ENCODE results near the gene ELL2. TPM values are rescaled to one million over a fixed set of nuclear protein-coding genes. Genes with fewer than 3 reads are reported as not detected.

ELL2 gene
- total and polyA plus RNA-seq, 2 of the 13 experiments (the other 11 are each of a cell fraction or from before 2014, with no cell fraction given) = 78.9 to 97.1 TPM

DNA sequence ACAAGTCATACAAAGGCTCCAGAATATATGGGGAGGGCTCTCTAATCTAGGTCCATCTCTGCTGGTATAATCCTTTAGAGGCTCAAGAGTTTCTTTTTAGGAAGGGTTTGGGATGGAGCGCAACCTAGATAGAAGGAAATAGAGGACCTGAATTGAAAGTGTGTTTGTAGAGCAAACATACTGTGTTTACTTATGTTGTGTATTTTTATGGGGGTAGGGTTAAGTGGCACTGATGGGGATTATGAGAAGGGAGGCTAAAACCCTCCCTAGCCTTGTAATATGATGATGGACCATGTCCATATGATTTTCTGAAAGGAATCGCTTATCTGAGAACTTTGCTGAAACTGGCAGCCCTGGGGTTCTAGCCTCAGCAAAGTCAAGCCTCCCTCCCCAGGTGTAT lies 4.4 kb upstream of the ELL2 start (continued):
- TF ChIP-seq RBFOX2 (IDR thresholded peaks at IDR 0.05; ENCODE audit: low read depth, low read length) = no peak
- TF ChIP-seq RAD51 (IDR thresholded peaks at IDR 0.05; ENCODE audit: borderline replicate concordance) = no peak
- no peak for TF ChIP-seq TRIM24 (CRISPR knock-in tag; IDR thresholded peaks at IDR 0.05)
- no peak for TF ChIP-seq ZFP62 (CRISPR knock-in tag; IDR thresholded peaks at IDR 0.05)
- TF ChIP-seq CEBPB (IDR thresholded peaks at IDR 0.05; ENCODE audit: borderline replicate concordance, low read depth, low read length) = no peak
- TF ChIP-seq, protein P1, sequence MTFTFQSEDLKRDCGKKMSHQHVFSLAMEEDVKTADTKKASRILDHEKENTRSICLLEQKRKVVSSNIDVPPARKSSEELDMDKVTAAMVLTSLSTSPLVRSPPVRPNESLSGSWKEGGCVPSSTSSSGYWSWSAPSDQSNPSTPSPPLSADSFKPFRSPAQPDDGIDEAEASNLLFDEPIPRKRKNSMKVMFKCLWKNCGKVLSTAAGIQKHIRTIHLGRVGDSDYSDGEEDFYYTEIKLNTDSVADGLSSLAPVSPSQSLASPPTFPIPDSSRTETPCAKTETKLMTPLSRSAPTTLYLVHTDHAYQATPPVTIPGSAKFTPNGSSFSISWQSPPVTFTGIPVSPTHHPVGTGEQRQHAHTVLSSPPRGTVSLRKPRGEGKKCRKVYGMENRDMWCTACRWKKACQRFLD (CRISPR knock-in tag; IDR thresholded peaks at IDR 0.05; ENCODE audit: borderline replicate concordance) = no peak
- no peak for TF ChIP-seq SOX6 (IDR thresholded peaks at IDR 0.05)
- peak; percentile 91 for TF ChIP-seq SOX6 (CRISPR knock-in tag; IDR thresholded peaks at IDR 0.05)
- TF ChIP-seq, protein P2, sequence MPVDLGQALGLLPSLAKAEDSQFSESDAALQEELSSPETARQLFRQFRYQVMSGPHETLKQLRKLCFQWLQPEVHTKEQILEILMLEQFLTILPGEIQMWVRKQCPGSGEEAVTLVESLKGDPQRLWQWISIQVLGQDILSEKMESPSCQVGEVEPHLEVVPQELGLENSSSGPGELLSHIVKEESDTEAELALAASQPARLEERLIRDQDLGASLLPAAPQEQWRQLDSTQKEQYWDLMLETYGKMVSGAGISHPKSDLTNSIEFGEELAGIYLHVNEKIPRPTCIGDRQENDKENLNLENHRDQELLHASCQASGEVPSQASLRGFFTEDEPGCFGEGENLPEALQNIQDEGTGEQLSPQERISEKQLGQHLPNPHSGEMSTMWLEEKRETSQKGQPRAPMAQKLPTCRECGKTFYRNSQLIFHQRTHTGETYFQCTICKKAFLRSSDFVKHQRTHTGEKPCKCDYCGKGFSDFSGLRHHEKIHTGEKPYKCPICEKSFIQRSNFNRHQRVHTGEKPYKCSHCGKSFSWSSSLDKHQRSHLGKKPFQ (CRISPR knock-in tag; IDR thresholded peaks at IDR 0.05; ENCODE audit: insufficient replicate concordance) = no peak
- TF ChIP-seq ZNF260 (CRISPR knock-in tag; IDR thresholded peaks at IDR 0.05; ENCODE audit: borderline replicate concordance, low read depth) = no peak
- no peak for TF ChIP-seq ZSCAN29 (CRISPR knock-in tag; conservative IDR thresholded peaks at IDR 0.05)
- TF ChIP-seq, protein P3, sequence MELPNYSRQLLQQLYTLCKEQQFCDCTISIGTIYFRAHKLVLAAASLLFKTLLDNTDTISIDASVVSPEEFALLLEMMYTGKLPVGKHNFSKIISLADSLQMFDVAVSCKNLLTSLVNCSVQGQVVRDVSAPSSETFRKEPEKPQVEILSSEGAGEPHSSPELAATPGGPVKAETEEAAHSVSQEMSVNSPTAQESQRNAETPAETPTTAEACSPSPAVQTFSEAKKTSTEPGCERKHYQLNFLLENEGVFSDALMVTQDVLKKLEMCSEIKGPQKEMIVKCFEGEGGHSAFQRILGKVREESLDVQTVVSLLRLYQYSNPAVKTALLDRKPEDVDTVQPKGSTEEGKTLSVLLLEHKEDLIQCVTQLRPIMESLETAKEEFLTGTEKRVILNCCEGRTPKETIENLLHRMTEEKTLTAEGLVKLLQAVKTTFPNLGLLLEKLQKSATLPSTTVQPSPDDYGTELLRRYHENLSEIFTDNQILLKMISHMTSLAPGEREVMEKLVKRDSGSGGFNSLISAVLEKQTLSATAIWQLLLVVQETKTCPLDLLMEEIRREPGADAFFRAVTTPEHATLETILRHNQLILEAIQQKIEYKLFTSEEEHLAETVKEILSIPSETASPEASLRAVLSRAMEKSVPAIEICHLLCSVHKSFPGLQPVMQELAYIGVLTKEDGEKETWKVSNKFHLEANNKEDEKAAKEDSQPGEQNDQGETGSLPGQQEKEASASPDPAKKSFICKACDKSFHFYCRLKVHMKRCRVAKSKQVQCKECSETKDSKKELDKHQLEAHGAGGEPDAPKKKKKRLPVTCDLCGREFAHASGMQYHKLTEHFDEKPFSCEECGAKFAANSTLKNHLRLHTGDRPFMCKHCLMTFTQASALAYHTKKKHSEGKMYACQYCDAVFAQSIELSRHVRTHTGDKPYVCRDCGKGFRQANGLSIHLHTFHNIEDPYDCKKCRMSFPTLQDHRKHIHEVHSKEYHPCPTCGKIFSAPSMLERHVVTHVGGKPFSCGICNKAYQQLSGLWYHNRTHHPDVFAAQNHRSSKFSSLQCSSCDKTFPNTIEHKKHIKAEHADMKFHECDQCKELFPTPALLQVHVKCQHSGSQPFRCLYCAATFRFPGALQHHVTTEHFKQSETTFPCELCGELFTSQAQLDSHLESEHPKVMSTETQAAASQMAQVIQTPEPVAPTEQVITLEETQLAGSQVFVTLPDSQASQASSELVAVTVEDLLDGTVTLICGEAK (IDR thresholded peaks at IDR 0.05) = no peak
- TF ChIP-seq, protein P3 (CRISPR knock-in tag; IDR thresholded peaks at IDR 0.05) = no peak
- no peak for TF ChIP-seq MYC (CRISPR knock-in tag; IDR thresholded peaks at IDR 0.05; ENCODE audit: borderline replicate concordance)
- TF ChIP-seq, protein P4, sequence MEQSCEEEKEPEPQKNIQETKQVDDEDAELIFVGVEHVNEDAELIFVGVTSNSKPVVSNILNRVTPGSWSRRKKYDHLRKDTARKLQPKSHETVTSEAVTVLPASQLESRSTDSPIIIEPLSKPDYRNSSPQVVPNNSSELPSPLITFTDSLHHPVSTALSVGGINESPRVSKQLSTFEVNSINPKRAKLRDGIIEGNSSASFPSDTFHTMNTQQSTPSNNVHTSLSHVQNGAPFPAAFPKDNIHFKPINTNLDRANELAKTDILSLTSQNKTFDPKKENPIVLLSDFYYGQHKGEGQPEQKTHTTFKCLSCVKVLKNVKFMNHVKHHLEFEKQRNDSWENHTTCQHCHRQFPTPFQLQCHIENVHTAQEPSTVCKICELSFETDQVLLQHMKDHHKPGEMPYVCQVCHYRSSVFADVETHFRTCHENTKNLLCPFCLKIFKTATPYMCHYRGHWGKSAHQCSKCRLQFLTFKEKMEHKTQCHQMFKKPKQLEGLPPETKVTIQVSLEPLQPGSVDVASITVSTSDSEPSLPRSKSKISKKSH (CRISPR knock-in tag; IDR thresholded peaks at IDR 0.05; ENCODE audit: borderline replicate concordance) = no peak
- TF ChIP-seq ZNF432 (CRISPR knock-in tag; IDR thresholded peaks at IDR 0.05; ENCODE audit: borderline replicate concordance) = no peak
- no peak for TF ChIP-seq PLRG1 (conservative IDR thresholded peaks at IDR 0.05)
- no peak for TF ChIP-seq AGO1 (IDR thresholded peaks at IDR 0.05; ENCODE audit: low read depth, low read length, poor library complexity, severe bottlenecking)

Measured in HepG2 (cell line).